DOHH2 (cell line): ENCODE measurements around the gene DYNLRB2.

ENCODE experiments used
- H3F3A ChIP-seq: fragments of 200-600 bp; sonication (generic), shearing (Covaris generic); 2 replicates; pipeline ENCODE4 v1.6.0; 2016; ENCODE audit warnings: antibody characterized with exemption, mild to moderate bottlenecking; ENCODE audit not compliant: control insufficient read depth, insufficient read depth
- H3K27ac ChIP-seq: fragments of 200-600 bp; sonication (generic); 2 replicates; pipeline ENCODE4 v1.5.1; 2014; ENCODE audit warnings: low read depth, mild to moderate bottlenecking, low read length, moderate library complexity
- H3K27me3 ChIP-seq: fragments of 200-600 bp; sonication (generic); 2 replicates; pipeline ENCODE4 v1.6.1; 2014; ENCODE audit warnings: mild to moderate bottlenecking, low read length, mixed read lengths; ENCODE audit not compliant: control insufficient read depth
- H3K36me3 ChIP-seq: fragments of 200-600 bp; sonication (generic); 2 replicates; pipeline ENCODE4 v1.6.1; 2014; ENCODE audit warnings: mild to moderate bottlenecking, low read length, moderate library complexity, mixed read lengths; ENCODE audit not compliant: control insufficient read depth
- H3K4me1 ChIP-seq: fragments of 200-600 bp; sonication (generic); 2 replicates; pipeline ENCODE4 v1.6.1; 2014; ENCODE audit warnings: mild to moderate bottlenecking, low read length, mixed read lengths; ENCODE audit not compliant: control insufficient read depth
- H3K4me2 ChIP-seq: fragments of 200-600 bp; sonication (generic); 2 replicates; pipeline ENCODE4 v1.6.0; 2014; ENCODE audit warnings: mild to moderate bottlenecking, low read length, moderate library complexity
- H3K4me3 ChIP-seq: fragments of 200-600 bp; sonication (generic); 2 replicates; pipeline ENCODE4 v1.5.1; 2014; ENCODE audit warnings: mild to moderate bottlenecking, low read length, mixed read lengths
- H3K79me2 ChIP-seq: fragments of 200-600 bp; sonication (generic); 2 replicates; pipeline ENCODE4 v1.6.1; 2014; ENCODE audit warnings: mild to moderate bottlenecking, low read length, mixed read lengths; ENCODE audit not compliant: control insufficient read depth
- H3K9me2 ChIP-seq: fragments of 200-600 bp; sonication (generic); replicated peaks from 2 replicates; pipeline ENCODE4 v1.6.1; 2014; ENCODE audit warnings: mild to moderate bottlenecking, low read length, mixed read lengths; ENCODE audit not compliant: control insufficient read depth
- H3K9me3 ChIP-seq: fragments of 200-600 bp; sonication (generic); 2 replicates; pipeline ENCODE4 v1.6.1; 2014; ENCODE audit warnings: antibody characterized with exemption, low read length, mixed read lengths; ENCODE audit not compliant: control insufficient read depth, insufficient read depth
- H4K20me1 ChIP-seq: fragments of 200-600 bp; sonication (generic); 2 replicates; pipeline ENCODE4 v1.6.0; 2014; ENCODE audit warnings: low read depth, mild to moderate bottlenecking, antibody characterized with exemption, low read length, moderate library complexity; ENCODE audit not compliant: control insufficient read depth, insufficient read depth
- EZH2phosphoT487 ChIP-seq: fragments of 200-600 bp; sonication (generic); IDR thresholded peaks from 2 replicates; pipeline ENCODE4 v1.6.1; 2017; ENCODE audit warnings: borderline replicate concordance, mild to moderate bottlenecking, antibody characterized with exemption, low read length, moderate library complexity, mixed read lengths
- TF ChIP-seq, protein P1 (sequence below): fragments of 200-600 bp; sonication (generic); IDR thresholded peaks from one replicate; pipeline ENCODE4 v1.5.1; 2014; ENCODE audit warnings: antibody characterized with exemption, mild to moderate bottlenecking, low read depth, low read length; ENCODE audit not compliant: poor library complexity, severe bottlenecking

DYNLRB2 gene

DNA sequence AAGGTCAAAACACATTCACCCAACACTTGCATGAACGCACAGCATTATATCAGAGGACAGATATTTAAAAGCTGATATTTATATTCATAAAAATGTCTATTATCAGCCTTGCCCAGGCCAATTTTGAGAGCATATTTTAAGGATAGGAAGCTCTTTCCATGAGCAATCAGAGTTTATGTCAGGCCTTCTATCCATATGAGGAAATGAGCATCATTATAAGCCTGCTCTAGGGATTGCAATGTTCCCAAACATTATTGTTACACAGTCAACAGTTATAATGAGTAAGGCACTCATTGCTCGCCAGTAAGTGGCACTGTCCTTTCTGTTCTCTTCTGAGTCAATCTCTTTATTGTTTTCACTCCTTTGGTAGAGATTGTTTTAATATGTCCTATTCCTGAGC lies 37.7 kb upstream of the DYNLRB2 start:
- Histone ChIP-seq H3K79me2 (no peaks in the 10 kb centered on the region), H3F3A (no peaks in the 10 kb centered on the region), H3K9me2 (no peaks in the 10 kb centered on the region), H3K27me3 (0 out of 2 replicates have a peak, but pooled peaks cover 2% of the 10 kb centered on the region), H3K36me3 (no peaks in the 10 kb centered on the region), H3K9me3 (no peaks in the 10 kb centered on the region), H3K4me3 (no peak overlapping the region), H3K4me2 (no peak overlapping the region), H3K27ac (no peak overlapping the region), H4K20me1 (no peaks in the 10 kb centered on the region), H3K4me1 (no peaks in the 10 kb centered on the region)
- TF ChIP-seq EZH2phosphoT487: no peak
- TF ChIP-seq, protein P1, sequence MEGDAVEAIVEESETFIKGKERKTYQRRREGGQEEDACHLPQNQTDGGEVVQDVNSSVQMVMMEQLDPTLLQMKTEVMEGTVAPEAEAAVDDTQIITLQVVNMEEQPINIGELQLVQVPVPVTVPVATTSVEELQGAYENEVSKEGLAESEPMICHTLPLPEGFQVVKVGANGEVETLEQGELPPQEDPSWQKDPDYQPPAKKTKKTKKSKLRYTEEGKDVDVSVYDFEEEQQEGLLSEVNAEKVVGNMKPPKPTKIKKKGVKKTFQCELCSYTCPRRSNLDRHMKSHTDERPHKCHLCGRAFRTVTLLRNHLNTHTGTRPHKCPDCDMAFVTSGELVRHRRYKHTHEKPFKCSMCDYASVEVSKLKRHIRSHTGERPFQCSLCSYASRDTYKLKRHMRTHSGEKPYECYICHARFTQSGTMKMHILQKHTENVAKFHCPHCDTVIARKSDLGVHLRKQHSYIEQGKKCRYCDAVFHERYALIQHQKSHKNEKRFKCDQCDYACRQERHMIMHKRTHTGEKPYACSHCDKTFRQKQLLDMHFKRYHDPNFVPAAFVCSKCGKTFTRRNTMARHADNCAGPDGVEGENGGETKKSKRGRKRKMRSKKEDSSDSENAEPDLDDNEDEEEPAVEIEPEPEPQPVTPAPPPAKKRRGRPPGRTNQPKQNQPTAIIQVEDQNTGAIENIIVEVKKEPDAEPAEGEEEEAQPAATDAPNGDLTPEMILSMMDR: no peak

DNA sequence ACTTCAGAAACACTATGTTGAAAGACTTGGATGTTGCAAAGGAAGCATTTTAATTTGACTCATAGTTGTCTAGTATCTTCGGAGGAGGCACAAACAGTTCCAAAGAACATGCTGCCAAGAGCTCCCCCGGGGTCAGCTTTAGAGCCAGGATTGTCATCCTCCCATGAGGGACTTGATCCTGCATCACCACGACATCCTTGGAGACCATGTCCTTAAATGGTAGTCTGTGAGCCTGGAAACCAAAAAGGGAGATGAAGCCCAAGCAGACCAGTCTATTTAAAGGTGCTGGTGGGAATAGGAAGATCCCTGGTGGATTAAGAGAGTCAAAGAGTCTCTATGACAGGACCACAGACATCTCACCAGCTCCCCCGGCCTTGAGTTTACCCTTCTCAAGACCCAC lies 33.3 kb upstream of the DYNLRB2 start:
- Histone ChIP-seq H3K4me1 (no peaks in the 10 kb centered on the region), H3K36me3 (no peaks in the 10 kb centered on the region), H3K4me3 (no peak overlapping the region), H3F3A (no peaks in the 10 kb centered on the region), H3K79me2 (no peaks in the 10 kb centered on the region), H3K27ac (no peak overlapping the region), H3K9me3 (no peaks in the 10 kb centered on the region), H3K27me3 (0 out of 2 replicates have a peak, but pooled peaks cover 2% of the 10 kb centered on the region), H4K20me1 (no peaks in the 10 kb centered on the region), H3K4me2 (no peak overlapping the region), H3K9me2 (no peaks in the 10 kb centered on the region)
- TF ChIP-seq, protein P1: no peak
- TF ChIP-seq EZH2phosphoT487: no peak

DNA sequence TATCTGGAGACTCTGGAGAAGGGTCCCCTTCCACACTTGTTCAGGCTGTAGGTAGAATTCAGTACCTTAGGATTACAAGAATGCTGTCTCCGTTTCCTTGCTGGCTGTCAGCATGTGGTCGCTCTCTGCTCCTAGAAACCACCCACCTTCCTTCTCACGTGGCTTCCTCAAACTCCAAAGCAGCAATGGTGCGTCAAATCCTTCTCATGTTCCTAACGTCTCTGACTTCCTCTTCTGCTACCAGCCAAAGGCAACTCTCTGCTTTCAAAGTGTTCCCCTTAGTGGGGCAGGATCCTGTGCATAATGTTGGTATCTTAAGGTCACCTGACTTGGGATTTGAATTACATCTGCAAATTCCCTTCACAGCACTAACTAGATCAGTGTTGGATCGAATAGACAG lies 30.9 kb upstream of the DYNLRB2 start:
- H3K9me2 ChIP-seq: no peaks in the 10 kb centered on the region
- no peaks in the 10 kb centered on the region for H3F3A ChIP-seq
- 0 out of 2 replicates have a peak, but pooled peaks cover 2% of the 10 kb centered on the region for H3K27me3 ChIP-seq
- H3K4me1 ChIP-seq: no peaks in the 10 kb centered on the region
- H3K79me2 ChIP-seq: no peaks in the 10 kb centered on the region
- no peaks in the 10 kb centered on the region for H3K36me3 ChIP-seq
- H4K20me1 ChIP-seq: no peaks in the 10 kb centered on the region
- no peak overlapping the region for H3K4me2 ChIP-seq
- H3K27ac ChIP-seq: no peak overlapping the region
- H3K4me3 ChIP-seq: no peak overlapping the region
- H3K9me3 ChIP-seq: no peaks in the 10 kb centered on the region
- TF ChIP-seq, protein P1: no peak
- no peak for TF ChIP-seq EZH2phosphoT487
